H9 (cell line): Measurements from ENCODE around the gene EPS8L1. TPM values are rescaled to one million over a fixed set of nuclear protein-coding genes. Genes with fewer than 3 reads are reported as not detected.

Experiments
- DNase-seq: peaks from one replicate; pipeline ENCODE4 v3.0.0-alpha.2; 2017
- H2AFZ ChIP-seq: one replicate; pipeline ENCODE4 v1.6.1; 2013; ENCODE audit warnings: mild to moderate bottlenecking, low read length, control low read depth, moderate library complexity
- H2AK5ac ChIP-seq: 2 replicates; pipeline ENCODE4 v1.6.1; 2013; ENCODE audit warnings: low read length, control low read depth, mixed read lengths; ENCODE audit not compliant: insufficient read length
- H2BK120ac ChIP-seq: one replicate; pipeline ENCODE4 v1.6.1; 2013; ENCODE audit warnings: low read depth, mild to moderate bottlenecking, low read length, control low read depth, inconsistent platforms; ENCODE audit not compliant: poor library complexity, severe bottlenecking
- H2BK12ac ChIP-seq: 2 replicates; pipeline ENCODE4 v1.6.1; 2013; ENCODE audit warnings: low read length, control low read depth, mixed read lengths, low read depth; ENCODE audit not compliant: insufficient read length
- H2BK15ac ChIP-seq: 2 replicates; pipeline ENCODE4 v1.6.1; 2013; ENCODE audit warnings: low read depth, low read length, control low read depth
- H2BK20ac ChIP-seq: one replicate; pipeline ENCODE4 v1.6.1; 2013; ENCODE audit warnings: low read depth, mild to moderate bottlenecking, low read length, control low read depth, inconsistent platforms; ENCODE audit not compliant: poor library complexity, severe bottlenecking
- H2BK5ac ChIP-seq: 2 replicates; pipeline ENCODE4 v1.6.1; 2013; ENCODE audit warnings: low read length, control low read depth, mixed read lengths; ENCODE audit not compliant: insufficient read length
- H3K14ac ChIP-seq: 2 replicates; pipeline ENCODE4 v1.6.1; 2013; ENCODE audit warnings: low read length, control low read depth; ENCODE audit not compliant: insufficient read depth
- H3K18ac ChIP-seq: 2 replicates; pipeline ENCODE4 v1.6.1; 2013; ENCODE audit warnings: low read depth, mild to moderate bottlenecking, mixed read lengths, low read length, control low read depth; ENCODE audit not compliant: insufficient read length
- H3K23ac ChIP-seq: 2 replicates; pipeline ENCODE4 v1.6.1; 2013; ENCODE audit warnings: low read length, control low read depth, mixed read lengths, low read depth; ENCODE audit not compliant: insufficient read length
- H3K23me2 ChIP-seq: 2 replicates; pipeline ENCODE4 v1.6.1; 2013; ENCODE audit warnings: low read depth, mild to moderate bottlenecking, mixed read lengths, low read length, control low read depth; ENCODE audit not compliant: insufficient read length, poor library complexity, severe bottlenecking
- H3K27ac ChIP-seq: 2 replicates; pipeline ENCODE4 v1.5.1; 2013; ENCODE audit warnings: low read length, control low read depth, mixed read lengths, low read depth; ENCODE audit not compliant: insufficient read length
- H3K27me3 ChIP-seq: 2 replicates; pipeline ENCODE4 v1.6.1; 2013; ENCODE audit warnings: low read length, control low read depth, inconsistent platforms; ENCODE audit not compliant: insufficient read depth
- H3K4ac ChIP-seq: 2 replicates; pipeline ENCODE4 v1.6.1; 2013; ENCODE audit warnings: low read depth, mild to moderate bottlenecking, control low read depth, inconsistent platforms, low read length, moderate library complexity
- H3K4me1 ChIP-seq: 2 replicates; pipeline ENCODE4 v1.6.1; 2013; ENCODE audit warnings: low read length, control low read depth, inconsistent platforms; ENCODE audit not compliant: insufficient read depth
- H3K4me2 ChIP-seq: 2 replicates; pipeline ENCODE4 v1.6.1; 2013; ENCODE audit warnings: low read length, control low read depth, mixed read lengths; ENCODE audit not compliant: insufficient read length, insufficient read depth
- H3K56ac ChIP-seq: 2 replicates; pipeline ENCODE4 v1.6.1; 2013; ENCODE audit warnings: low read depth, mild to moderate bottlenecking, mixed read lengths, low read length, control low read depth; ENCODE audit not compliant: insufficient read length
- H3K79me1 ChIP-seq: 2 replicates; pipeline ENCODE4 v1.6.1; 2013; ENCODE audit warnings: low read depth, mild to moderate bottlenecking, moderate library complexity, low read length, control low read depth, inconsistent platforms; ENCODE audit not compliant: insufficient read depth, poor library complexity, severe bottlenecking
- H3K79me2 ChIP-seq: 2 replicates; pipeline ENCODE4 v1.6.1; 2013; ENCODE audit warnings: low read length, control low read depth, inconsistent platforms; ENCODE audit not compliant: insufficient read depth
- H3K9ac ChIP-seq: 2 replicates; pipeline ENCODE4 v1.6.1; 2013; ENCODE audit warnings: low read length, control low read depth, mixed read lengths; ENCODE audit not compliant: insufficient read length; ENCODE audit errors: extremely low read depth
- H3K9me3 ChIP-seq: one replicate; pipeline ENCODE4 v1.6.1; 2013; ENCODE audit warnings: low read depth, low read length, inconsistent platforms; ENCODE audit not compliant: control insufficient read depth
- H3T11ph ChIP-seq: one replicate; pipeline ENCODE4 v1.6.1; 2013; ENCODE audit warnings: mild to moderate bottlenecking, low read length, control low read depth, inconsistent platforms
- H4K20me1 ChIP-seq: one replicate; pipeline ENCODE4 v1.6.1; 2013; ENCODE audit not compliant: control insufficient read depth, insufficient read length, insufficient read depth
- H4K5ac ChIP-seq: 2 replicates; pipeline ENCODE4 v1.6.1; 2013; ENCODE audit warnings: low read depth, mild to moderate bottlenecking, mixed read lengths, low read length, control low read depth; ENCODE audit not compliant: insufficient read length
- H4K8ac ChIP-seq: replicated peaks from 2 replicates; pipeline ENCODE4 v1.6.1; 2013; ENCODE audit warnings: low read length, control low read depth, mixed read lengths, low read depth; ENCODE audit not compliant: insufficient read length
- H4K91ac ChIP-seq: 2 replicates; pipeline ENCODE4 v1.6.1; 2013; ENCODE audit warnings: low read depth, mild to moderate bottlenecking, moderate library complexity, mixed read lengths, low read length, control low read depth; ENCODE audit not compliant: insufficient read length
- H3K27ac Mint-ChIP-seq, 3 experiments: 2 replicates in 2 of 3; 3 replicates in 1 of 3; pipeline ENCODE4 v1.8.0; 2020 to 2021; ENCODE audit warnings: mixed read lengths in 3 of 3, mild to moderate bottlenecking in 1 of 3, moderate library complexity in 1 of 3
- H3K27me3 Mint-ChIP-seq: 2 replicates; pipeline ENCODE4 v1.8.0; 2021; ENCODE audit warnings: low read depth, mild to moderate bottlenecking, moderate library complexity, mixed read lengths
- H3K36me3 Mint-ChIP-seq, 3 experiments: 2 replicates in 2 of 3; 3 replicates in 1 of 3; pipeline ENCODE4 v1.8.0; 2020 to 2021; ENCODE audit warnings: low read depth in 3 of 3, mixed read lengths in 3 of 3; ENCODE audit not compliant: insufficient read depth in 1 of 3
- H3K4me1 Mint-ChIP-seq, 2 experiments: 2 replicates each; pipeline ENCODE4 v1.8.0; 2020; ENCODE audit warnings: mixed read lengths in 2 of 2
- H3K4me3 Mint-ChIP-seq, 2 experiments: 2 replicates in 1 of 2; 3 replicates in 1 of 2; pipeline ENCODE4 v1.8.0; 2020 to 2021; ENCODE audit warnings: mild to moderate bottlenecking in 2 of 2, mixed read lengths in 2 of 2, moderate library complexity in 1 of 2
- H3K9me3 Mint-ChIP-seq, 2 experiments: 2 replicates in 1 of 2; 3 replicates in 1 of 2; pipeline ENCODE4 v1.8.0; 2020; ENCODE audit warnings: mild to moderate bottlenecking in 2 of 2, mixed read lengths in 2 of 2, moderate library complexity in 1 of 2
- WGBS: extraction: QIAGEN DNeasy Blood & Tissue Kit; methylation state at CpG from one replicate; pipeline ENCODE4 v1.1.7; 2013; ENCODE audit warnings: missing lambda C conversion rate, low lambda C conversion rate, mixed read lengths; ENCODE audit not compliant: insufficient read length; ENCODE audit errors: extremely low coverage; 5-methylcytosine and 5-hydroxymethylcytosine counted together
- total RNA-seq: library from RNA; stranded (reverse); gene quantifications from 2 replicates; pipeline ENCODE4 v1.2.1, GENCODE V29; 2021
- TF ChIP-seq, protein P1 (sequence below): fragments of 200-600 bp; sonication (generic); conservative IDR thresholded peaks from 3 replicates; pipeline ENCODE4 v1.8.0; 2021; ENCODE audit warnings: antibody characterized with exemption, mild to moderate bottlenecking

Gene EPS8L1
- total RNA-seq, 1 experiment from 2014 or later, result 24.0 TPM

DNA sequence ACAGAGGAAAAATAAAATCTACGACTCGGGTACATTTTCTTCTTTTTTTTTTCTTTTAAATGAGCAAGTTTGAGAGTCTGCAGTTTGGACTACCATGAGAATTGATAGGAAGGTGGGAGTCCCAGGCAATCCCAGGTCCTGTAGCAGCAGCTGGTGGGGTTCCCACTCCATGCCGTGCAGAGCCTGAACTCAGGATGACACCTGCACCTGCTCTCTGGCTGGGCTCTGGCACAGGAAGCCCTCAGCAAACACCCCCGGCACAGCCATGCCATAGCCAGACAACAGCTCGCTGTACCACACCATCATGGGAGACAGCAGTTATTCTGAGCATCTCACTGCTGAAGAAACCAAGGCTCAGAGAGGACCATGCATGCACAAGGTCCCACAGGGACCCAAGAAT is 31.4 kb upstream of the EPS8L1 start:
- H4K20me1 ChIP-seq, result no peaks in the 10 kb centered on the region
- H3K79me1 ChIP-seq, result no peaks in the 10 kb centered on the region
- H4K91ac ChIP-seq, result no peak overlapping the region
- H2BK15ac ChIP-seq, result no peak overlapping the region
- no peak overlapping the region for H3K27ac ChIP-seq
- H3K79me2 ChIP-seq, result no peaks in the 10 kb centered on the region
- no peak overlapping the region for H3K4me3 Mint-ChIP-seq
- no peak overlapping the region for H4K5ac ChIP-seq
- H2BK20ac ChIP-seq, result no peak overlapping the region
- H3K9ac ChIP-seq, result no peak overlapping the region
- H2AK5ac ChIP-seq, result no peak overlapping the region
- H4K8ac ChIP-seq, result no peak overlapping the region
- no peaks in the 10 kb centered on the region for H3K27me3 ChIP-seq
- no peak for DNase-seq
- no peak overlapping the region for H2AFZ ChIP-seq
- H3K14ac ChIP-seq, result no peak overlapping the region
- H3K27me3 Mint-ChIP-seq, result no peaks in the 10 kb centered on the region
- H2BK5ac ChIP-seq, result no peak overlapping the region
- H3K4me1 Mint-ChIP-seq, result no peaks in the 10 kb centered on the region
- no peaks in the 10 kb centered on the region for H3K23me2 ChIP-seq
- no peak overlapping the region for H3K18ac ChIP-seq
- H2BK120ac ChIP-seq, result no peak overlapping the region
- no CpG with 5 or more reads among the region's 5 CpGs for WGBS
- H3K36me3 Mint-ChIP-seq, result peaks cover 26 to 62% (median 40%) of the 10 kb centered on the region in 3 experiments
- H3K56ac ChIP-seq, result no peak overlapping the region
- H3T11ph ChIP-seq, result no peak overlapping the region
- H3K4me1 ChIP-seq, result no peaks in the 10 kb centered on the region
- no peak overlapping the region for H3K23ac ChIP-seq
- H2BK12ac ChIP-seq, result no peak overlapping the region
- TF ChIP-seq, protein P1, sequence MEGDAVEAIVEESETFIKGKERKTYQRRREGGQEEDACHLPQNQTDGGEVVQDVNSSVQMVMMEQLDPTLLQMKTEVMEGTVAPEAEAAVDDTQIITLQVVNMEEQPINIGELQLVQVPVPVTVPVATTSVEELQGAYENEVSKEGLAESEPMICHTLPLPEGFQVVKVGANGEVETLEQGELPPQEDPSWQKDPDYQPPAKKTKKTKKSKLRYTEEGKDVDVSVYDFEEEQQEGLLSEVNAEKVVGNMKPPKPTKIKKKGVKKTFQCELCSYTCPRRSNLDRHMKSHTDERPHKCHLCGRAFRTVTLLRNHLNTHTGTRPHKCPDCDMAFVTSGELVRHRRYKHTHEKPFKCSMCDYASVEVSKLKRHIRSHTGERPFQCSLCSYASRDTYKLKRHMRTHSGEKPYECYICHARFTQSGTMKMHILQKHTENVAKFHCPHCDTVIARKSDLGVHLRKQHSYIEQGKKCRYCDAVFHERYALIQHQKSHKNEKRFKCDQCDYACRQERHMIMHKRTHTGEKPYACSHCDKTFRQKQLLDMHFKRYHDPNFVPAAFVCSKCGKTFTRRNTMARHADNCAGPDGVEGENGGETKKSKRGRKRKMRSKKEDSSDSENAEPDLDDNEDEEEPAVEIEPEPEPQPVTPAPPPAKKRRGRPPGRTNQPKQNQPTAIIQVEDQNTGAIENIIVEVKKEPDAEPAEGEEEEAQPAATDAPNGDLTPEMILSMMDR, result no peak
- no peaks in the 10 kb centered on the region for H3K9me3 ChIP-seq
- no peak overlapping the region for H3K4ac ChIP-seq
- H3K4me2 ChIP-seq, result no peak overlapping the region
- H3K9me3 Mint-ChIP-seq, result no peaks in the 10 kb centered on the region
- H3K27ac Mint-ChIP-seq, result no peak overlapping the region
